GM12801 (cell line): ENCODE measurements around the gene GBGT1.

ENCODE experiments used
- TF ChIP-seq, protein P1 (sequence below): IDR thresholded peaks from one replicate; pipeline ENCODE4 v1.5.1; 2011; ENCODE audit warnings: control low read depth; ENCODE audit not compliant: insufficient read length; ENCODE audit errors: extremely low read depth

GBGT1 gene

DNA sequence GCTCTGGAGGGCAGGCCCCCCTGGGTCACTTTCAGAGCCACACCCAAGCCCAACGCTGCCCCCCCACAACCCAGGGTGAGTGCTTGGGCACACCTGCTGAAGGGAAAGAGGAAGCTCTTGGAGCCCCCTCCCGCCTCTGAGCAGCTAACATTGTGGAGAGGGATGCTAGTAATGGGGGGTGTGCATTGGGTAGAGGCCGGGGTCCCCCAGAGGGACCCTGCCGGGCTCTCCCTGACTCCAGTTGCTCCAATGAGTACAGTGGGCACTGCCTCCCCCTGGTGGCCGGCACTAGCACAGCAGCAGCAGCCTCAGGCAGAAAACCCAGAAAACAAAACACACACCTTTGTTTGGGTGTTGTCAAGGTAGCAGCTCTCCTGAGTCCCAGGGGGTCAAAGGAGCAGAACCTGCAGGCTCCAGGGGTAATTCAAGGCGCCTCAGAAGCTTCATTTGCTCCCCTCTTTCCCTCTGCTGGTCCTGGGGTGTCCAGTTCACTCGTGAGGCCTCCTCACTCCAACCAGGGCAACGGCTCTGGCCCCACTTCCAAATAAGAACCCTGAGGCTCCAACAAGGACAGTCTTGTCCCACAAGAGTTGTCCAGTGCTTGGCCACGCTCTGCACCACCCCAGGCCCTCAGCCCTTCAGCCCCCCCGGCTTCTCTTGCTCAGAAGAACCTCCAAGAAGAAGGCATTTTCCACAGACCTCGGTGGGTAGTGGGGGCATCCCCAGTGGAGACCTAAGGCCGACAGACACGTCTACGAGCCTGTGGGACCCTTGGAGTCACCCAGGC is 16.1 kb downstream of the GBGT1 start:
- TF ChIP-seq, protein P1, sequence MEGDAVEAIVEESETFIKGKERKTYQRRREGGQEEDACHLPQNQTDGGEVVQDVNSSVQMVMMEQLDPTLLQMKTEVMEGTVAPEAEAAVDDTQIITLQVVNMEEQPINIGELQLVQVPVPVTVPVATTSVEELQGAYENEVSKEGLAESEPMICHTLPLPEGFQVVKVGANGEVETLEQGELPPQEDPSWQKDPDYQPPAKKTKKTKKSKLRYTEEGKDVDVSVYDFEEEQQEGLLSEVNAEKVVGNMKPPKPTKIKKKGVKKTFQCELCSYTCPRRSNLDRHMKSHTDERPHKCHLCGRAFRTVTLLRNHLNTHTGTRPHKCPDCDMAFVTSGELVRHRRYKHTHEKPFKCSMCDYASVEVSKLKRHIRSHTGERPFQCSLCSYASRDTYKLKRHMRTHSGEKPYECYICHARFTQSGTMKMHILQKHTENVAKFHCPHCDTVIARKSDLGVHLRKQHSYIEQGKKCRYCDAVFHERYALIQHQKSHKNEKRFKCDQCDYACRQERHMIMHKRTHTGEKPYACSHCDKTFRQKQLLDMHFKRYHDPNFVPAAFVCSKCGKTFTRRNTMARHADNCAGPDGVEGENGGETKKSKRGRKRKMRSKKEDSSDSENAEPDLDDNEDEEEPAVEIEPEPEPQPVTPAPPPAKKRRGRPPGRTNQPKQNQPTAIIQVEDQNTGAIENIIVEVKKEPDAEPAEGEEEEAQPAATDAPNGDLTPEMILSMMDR: peak; percentile 33

DNA sequence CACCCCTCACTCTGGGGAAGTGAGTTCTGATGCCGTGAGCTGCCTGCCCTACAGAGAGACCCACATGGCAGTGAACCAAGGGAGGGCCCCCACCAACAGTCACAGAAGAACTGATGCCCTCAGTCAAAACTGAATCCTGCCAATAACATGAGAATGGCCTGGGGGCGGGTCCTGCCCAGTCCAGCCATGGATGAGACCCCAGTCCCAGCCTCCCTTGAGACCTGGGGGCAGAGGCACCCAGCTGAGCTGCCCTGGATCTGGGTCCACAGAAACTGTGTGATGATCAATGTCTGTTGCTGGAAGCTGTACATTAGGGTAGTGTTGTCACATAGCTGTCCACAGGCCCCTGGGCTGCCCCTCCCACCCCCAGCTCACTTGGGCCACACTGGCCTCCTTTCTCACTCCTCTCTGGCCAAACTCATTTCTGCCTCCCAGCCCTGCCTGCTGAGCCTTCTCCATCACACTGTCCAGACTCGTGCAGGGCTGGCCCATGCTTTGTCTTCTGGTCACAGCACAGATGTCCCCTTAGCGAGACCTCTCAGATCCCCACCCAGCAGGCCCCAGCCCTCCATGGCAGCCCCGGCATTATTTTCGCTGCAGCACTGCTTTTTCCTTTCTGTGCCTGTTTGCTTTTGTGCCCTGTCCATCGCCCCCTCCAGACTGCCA is 16.8 kb downstream of the GBGT1 start:
- TF ChIP-seq, protein P1: no peak

DNA sequence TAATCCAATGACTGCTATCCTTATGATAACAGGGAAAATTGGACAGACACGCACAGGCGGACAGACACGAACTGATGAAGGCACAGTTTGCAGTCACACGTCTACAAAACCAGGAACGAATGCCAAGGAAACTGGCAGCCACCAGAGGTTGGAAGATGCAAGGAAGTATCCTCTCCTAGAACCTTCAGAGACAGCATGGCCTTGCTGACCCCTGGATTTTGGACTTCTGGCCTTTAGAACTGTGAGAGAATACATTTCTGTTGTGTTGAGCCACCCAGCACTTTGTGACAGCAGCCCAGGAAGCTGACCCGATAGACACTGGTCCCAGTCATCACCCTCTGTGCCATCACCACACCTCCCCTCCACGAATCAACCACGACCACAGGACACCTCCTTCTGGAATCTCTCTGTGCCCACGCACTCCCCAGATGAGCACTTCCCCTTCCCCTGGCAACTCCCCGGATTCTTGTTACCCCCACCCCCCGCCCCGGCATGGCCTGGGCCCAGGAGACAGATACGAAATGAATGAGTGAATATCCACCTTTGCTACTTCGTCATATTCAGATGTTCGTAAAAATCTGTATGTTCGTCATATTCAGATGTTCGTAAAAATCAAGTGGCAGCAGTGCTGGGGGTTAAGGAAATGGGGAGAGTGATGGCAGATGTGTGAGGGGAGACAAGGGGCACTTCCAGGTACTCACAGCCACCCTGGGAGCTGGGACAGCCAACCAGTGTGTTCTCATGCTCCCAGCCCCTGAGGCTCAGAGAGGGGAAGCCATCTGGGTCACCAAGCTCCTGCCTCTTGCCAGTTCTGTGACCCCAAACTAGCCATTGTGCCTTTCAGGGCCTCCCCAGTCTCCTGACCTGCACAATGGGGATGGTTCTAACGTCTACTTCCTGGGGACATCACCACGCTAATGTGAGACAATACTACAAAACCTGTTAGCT is 18.5 kb downstream of the GBGT1 start:
- TF ChIP-seq, protein P1: no peak

DNA sequence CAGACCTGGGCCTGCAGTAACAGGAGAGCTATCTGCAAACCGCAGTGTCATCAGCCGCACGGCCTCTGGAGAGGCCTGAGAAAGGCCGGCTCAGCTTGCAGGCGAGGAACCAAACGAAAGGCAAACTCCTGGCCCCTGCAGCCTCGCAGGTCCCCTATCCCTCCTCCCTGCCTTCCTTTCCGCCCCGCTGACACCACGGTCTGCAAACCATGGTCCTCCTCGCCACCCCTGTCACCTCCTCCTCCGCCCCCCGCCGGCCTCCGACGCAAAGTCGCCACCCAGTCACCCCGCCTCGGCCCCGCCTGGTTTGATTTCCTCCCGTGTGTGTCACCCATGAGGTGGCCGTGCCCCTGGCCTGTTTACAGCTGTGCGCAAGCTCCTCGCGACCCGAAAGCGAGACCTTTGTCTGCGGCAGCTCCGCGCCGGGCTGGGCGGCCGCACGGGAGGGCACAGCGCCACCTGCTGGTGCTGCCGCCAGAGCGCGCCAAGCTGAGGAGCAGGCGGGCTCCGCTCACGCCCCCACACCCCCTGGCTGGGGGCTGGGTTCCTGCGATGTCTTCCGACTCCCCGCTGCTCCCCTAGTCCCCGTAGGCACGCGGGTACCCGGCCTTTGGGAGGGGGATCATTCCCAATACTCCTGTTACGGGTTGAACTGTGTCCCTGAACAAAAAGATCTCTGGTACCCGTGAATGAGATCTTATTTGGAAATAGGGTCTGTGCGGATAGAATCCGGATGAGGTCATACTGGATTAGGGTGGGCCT is 19.4 kb downstream of the GBGT1 start:
- TF ChIP-seq, protein P1: no peak

DNA sequence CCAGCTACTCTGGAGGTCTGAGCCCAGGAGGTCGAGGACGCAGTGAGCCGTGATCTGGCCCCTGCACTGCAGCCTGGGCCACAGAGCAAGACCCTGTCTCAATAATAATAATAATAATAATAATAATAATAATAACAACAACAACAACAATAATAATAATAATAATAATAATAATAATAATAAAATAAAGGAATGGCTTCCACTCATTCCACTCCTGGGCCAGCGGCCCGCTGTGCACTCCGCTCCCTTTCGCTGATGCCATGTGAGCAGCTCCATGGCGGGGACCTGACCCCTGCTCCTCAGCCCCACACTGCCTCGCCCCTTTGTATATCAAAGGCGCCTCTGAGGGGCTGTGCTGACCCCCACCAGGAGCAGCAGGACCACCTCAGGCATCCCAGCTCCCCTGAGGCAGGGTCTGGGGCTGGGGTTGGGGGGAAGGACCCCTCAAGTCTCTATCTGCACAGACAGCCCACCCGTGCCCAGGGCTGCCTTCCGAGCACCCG is 20.0 kb downstream of the GBGT1 start:
- TF ChIP-seq, protein P1: no peak

DNA sequence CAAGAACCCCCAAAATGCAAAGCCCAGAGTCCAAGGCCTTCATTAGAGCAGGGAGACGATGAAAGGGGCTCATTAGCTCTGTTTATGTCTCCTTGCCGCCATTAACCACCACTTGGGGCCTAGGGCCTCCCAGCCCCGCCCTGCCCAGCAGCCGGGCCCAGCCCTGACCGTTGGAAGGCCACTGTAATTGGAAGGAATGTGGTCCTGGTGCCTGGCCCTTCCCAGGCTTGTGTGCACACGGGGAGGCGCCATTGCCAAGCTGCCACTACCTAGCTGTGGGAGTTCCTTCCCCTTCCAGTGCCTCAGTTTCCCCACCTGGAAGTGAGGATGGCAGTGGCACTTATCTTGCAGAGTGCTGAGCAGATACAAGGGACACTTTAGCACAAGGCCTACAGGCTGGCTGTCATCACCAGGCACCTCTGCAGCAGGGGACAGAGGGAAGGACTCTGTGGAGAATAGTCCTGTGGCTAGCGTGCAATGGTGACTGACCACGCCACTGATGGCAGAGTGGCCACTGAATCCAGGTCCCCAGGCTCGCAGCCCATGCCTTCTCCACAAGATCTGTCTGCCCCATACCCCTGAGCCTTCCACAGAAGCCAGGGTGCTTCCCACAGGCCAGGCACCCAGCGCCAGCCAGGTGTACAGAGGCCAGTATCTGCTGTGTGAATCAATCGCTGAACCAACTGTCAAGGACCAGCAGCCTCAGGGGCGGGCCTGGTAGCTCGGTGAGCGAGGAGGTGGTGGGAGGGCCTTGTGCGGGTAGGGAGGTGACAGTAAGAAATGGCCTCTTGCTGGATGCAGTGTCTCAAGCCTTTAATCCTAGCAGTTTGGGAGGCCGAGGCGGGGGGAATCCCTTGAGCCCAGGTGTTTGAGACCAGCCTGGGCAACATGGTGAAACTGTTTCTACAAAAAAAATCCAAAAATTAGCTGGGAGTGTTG is 20.8 kb downstream of the GBGT1 start:
- TF ChIP-seq, protein P1: no peak
